H1 (cell line): ENCODE data around the gene LMX1A. TPM values are rescaled to one million over a fixed set of nuclear protein-coding genes. Genes with fewer than 3 reads are reported as not detected.
A peak's percentile ranks its signal among the peaks of the same experiment; 100 is the strongest.

ENCODE experiments used
- CTCF ChIA-PET: fragments of 300-600 bp; sonication (Branson Sonifier 250); formaldehyde crosslinking; loops from one replicate; lab custom pipeline; 2021; ENCODE audit not compliant: partially characterized antibody; lab: Charles Lee
- POLR2A ChIA-PET: fragments of 300-600 bp; sonication (Branson Sonifier 250); formaldehyde crosslinking; loops from one replicate; lab custom pipeline; 2021; ENCODE audit warnings: inconsistent platforms; ENCODE audit not compliant: partially characterized antibody; lab: Charles Lee
- DNase-seq, 2 experiments: peaks; one replicate each; pipeline versions ENCODE4 v3.0.0 to v3.0.0-alpha.2; 2010 to 2022; ENCODE audit warnings: low spot score in 2 of 2, low read depth in 1 of 2, mixed read lengths in 1 of 2
- FAIRE-seq: peaks from 2 replicates; lab custom pipeline; 2011; peaks lifted over from hg19 to GRCh38; lab: Jason Lieb, UNC
- H2AFZ ChIP-seq: 2 replicates; pipeline ENCODE4 v1.8.1; 2012; ENCODE audit warnings: low read length, inconsistent platforms
- H2AK5ac ChIP-seq: 2 replicates; pipeline ENCODE4 v1.6.1; 2013; ENCODE audit warnings: low read depth, low read length
- H2BK120ac ChIP-seq: replicated peaks from 2 replicates; pipeline ENCODE3; 2013; ENCODE audit warnings: low read depth, low read length, inconsistent platforms
- H2BK12ac ChIP-seq: 2 replicates; pipeline ENCODE4 v1.6.1; 2013; ENCODE audit warnings: low read depth, low read length
- H2BK15ac ChIP-seq: 2 replicates; pipeline ENCODE4 v1.6.1; 2013; ENCODE audit warnings: low read length
- H2BK20ac ChIP-seq: 2 replicates; pipeline ENCODE4 v1.6.1; 2013; ENCODE audit warnings: low read length
- H2BK5ac ChIP-seq: 2 replicates; pipeline ENCODE4 v1.6.1; 2013; ENCODE audit warnings: low read depth, low read length
- H3K14ac ChIP-seq: 2 replicates; pipeline ENCODE4 v1.6.1; 2013; ENCODE audit warnings: inconsistent platforms; ENCODE audit not compliant: insufficient read length
- H3K18ac ChIP-seq: 2 replicates; pipeline ENCODE4 v1.6.1; 2013; ENCODE audit warnings: low read length; ENCODE audit errors: extremely low read depth
- H3K23ac ChIP-seq: 2 replicates; pipeline ENCODE4 v1.6.1; 2013; ENCODE audit warnings: inconsistent platforms; ENCODE audit not compliant: insufficient read length
- H3K23me2 ChIP-seq: 2 replicates; pipeline ENCODE4 v1.6.1; 2013; ENCODE audit warnings: low read depth, low read length
- H3K27ac ChIP-seq: 2 replicates; pipeline ENCODE4 v1.6.1; 2011; ENCODE audit warnings: low read depth, low read length, inconsistent platforms
- H3K27me3 ChIP-seq, 4 experiments: replicated peaks in 1 of 4; 1 replicate in 1 of 4; 2 replicates in 3 of 4; pipeline versions ENCODE4 v1.6.1 to v1.8.1; 2011 to 2013; ENCODE audit warnings: low read length in 3 of 4, mild to moderate bottlenecking in 3 of 4, inconsistent platforms in 2 of 4, mixed read lengths in 2 of 4, moderate library complexity in 1 of 4; ENCODE audit not compliant: control insufficient read depth in 3 of 4, insufficient read depth in 3 of 4; ENCODE audit errors: extremely low read depth in 1 of 4
- H3K36me3 ChIP-seq, 4 experiments: 2 replicates each; pipeline versions ENCODE4 v1.6.1 to v1.8.1; 2011 to 2013; ENCODE audit warnings: mild to moderate bottlenecking in 4 of 4, low read length in 3 of 4, moderate library complexity in 2 of 4, control low read depth in 1 of 4, inconsistent platforms in 1 of 4; ENCODE audit not compliant: insufficient read depth in 4 of 4, control insufficient read depth in 2 of 4
- H3K4ac ChIP-seq: replicated peaks from 2 replicates; pipeline ENCODE3; 2013; ENCODE audit warnings: low read length, low read depth, mixed read lengths, inconsistent platforms; ENCODE audit not compliant: insufficient read length
- H3K4me1 ChIP-seq, 4 experiments: replicated peaks in 1 of 4; 1 replicate in 1 of 4; 2 replicates in 3 of 4; pipeline versions ENCODE4 v1.6.1 to v1.8.1; 2011 to 2013; ENCODE audit warnings: low read length in 3 of 4, inconsistent platforms in 2 of 4, mixed read lengths in 1 of 4; ENCODE audit not compliant: insufficient read depth in 4 of 4, control insufficient read depth in 3 of 4
- H3K4me2 ChIP-seq, 2 experiments: 2 replicates each; pipeline versions ENCODE4 v1.6.1 to v1.8.1; 2011 to 2013; ENCODE audit warnings: low read depth in 2 of 2, low read length in 2 of 2, control low read depth in 1 of 2, inconsistent platforms in 1 of 2, mild to moderate bottlenecking in 1 of 2; ENCODE audit not compliant: insufficient read depth in 1 of 2
- H3K4me3 ChIP-seq, 4 experiments: fragments of 200-600, 300-600 bp in 1 of 4; sonication (generic), shearing (Covaris generic), sonication (Bioruptor Twin) in 1 of 4; 2 replicates each; pipeline versions ENCODE4 v1.5.1 to v1.8.1; 2011 to 2016; ENCODE audit warnings: low read length in 4 of 4, low read depth in 3 of 4, control low read depth in 2 of 4, inconsistent platforms in 2 of 4, mild to moderate bottlenecking in 2 of 4, mixed read lengths in 1 of 4, moderate library complexity in 1 of 4; ENCODE audit not compliant: insufficient read depth in 2 of 4; ENCODE audit errors: extremely low read depth in 1 of 4
- H3K56ac ChIP-seq: replicated peaks from 2 replicates; pipeline ENCODE3; 2013; ENCODE audit warnings: low read depth, mild to moderate bottlenecking, mixed read lengths, low read length, inconsistent platforms; ENCODE audit not compliant: insufficient read length
- H3K79me1 ChIP-seq: 2 replicates; pipeline ENCODE4 v1.6.1; 2013; ENCODE audit warnings: low read depth, low read length, control low read depth
- H3K79me2 ChIP-seq, 2 experiments: 2 replicates each; pipeline versions ENCODE4 v1.6.1 to v1.8.1; 2012 to 2013; ENCODE audit warnings: low read length in 2 of 2, mild to moderate bottlenecking in 2 of 2, inconsistent platforms in 1 of 2; ENCODE audit not compliant: insufficient read depth in 2 of 2, control insufficient read depth in 1 of 2
- H3K9ac ChIP-seq, 4 experiments: replicated peaks in 1 of 4; 1 replicate in 1 of 4; 2 replicates in 3 of 4; pipeline versions ENCODE4 v1.6.1 to v1.8.1; 2011 to 2013; ENCODE audit warnings: low read depth in 3 of 4, low read length in 3 of 4, control low read depth in 2 of 4, mild to moderate bottlenecking in 2 of 4, moderate library complexity in 2 of 4, inconsistent platforms in 1 of 4; ENCODE audit errors: extremely low read depth in 1 of 4
- H3K9me3 ChIP-seq, 2 experiments: 2 replicates each; pipeline versions ENCODE4 v1.6.1 to v1.8.1; 2012 to 2013; ENCODE audit warnings: mild to moderate bottlenecking in 2 of 2, moderate library complexity in 2 of 2, control low read depth in 1 of 2, inconsistent platforms in 1 of 2, low read depth in 1 of 2, low read length in 1 of 2, mixed read lengths in 1 of 2; ENCODE audit not compliant: insufficient read depth in 2 of 2
- H4K20me1 ChIP-seq, 2 experiments: replicated peaks in 1 of 2; 2 replicates each; pipeline versions ENCODE3 to v1.8.1; 2011 to 2013; ENCODE audit warnings: inconsistent platforms in 2 of 2, low read length in 2 of 2, mild to moderate bottlenecking in 1 of 2; ENCODE audit not compliant: insufficient read depth in 2 of 2, control insufficient read depth in 1 of 2
- H4K5ac ChIP-seq: 2 replicates; pipeline ENCODE4 v1.6.1; 2013; ENCODE audit warnings: low read length, low read depth, mixed read lengths, inconsistent platforms; ENCODE audit not compliant: insufficient read length
- H4K8ac ChIP-seq: 2 replicates; pipeline ENCODE4 v1.8.0; 2013; ENCODE audit warnings: mild to moderate bottlenecking, moderate library complexity, low read length, inconsistent platforms; ENCODE audit not compliant: insufficient read depth; ENCODE audit errors: extremely low read depth
- H4K91ac ChIP-seq: replicated peaks from 2 replicates; pipeline ENCODE3; 2013; ENCODE audit warnings: low read length, mixed read lengths, inconsistent platforms; ENCODE audit not compliant: insufficient read length
- ASH2L ChIP-seq: fragments of 200-600, 300-600 bp; sonication (generic); IDR thresholded peaks from one replicate; pipeline ENCODE4 v1.7.1; 2017; ENCODE audit warnings: low read length
- GABPA ChIP-seq: IDR thresholded peaks from 2 replicates; pipeline ENCODE4 v1.6.1; 2011; ENCODE audit warnings: mild to moderate bottlenecking, low read length, moderate library complexity, borderline replicate concordance; ENCODE audit not compliant: insufficient read depth
- JUND ChIP-seq: IDR thresholded peaks from 2 replicates; pipeline ENCODE4 v1.6.1; 2011; ENCODE audit warnings: mild to moderate bottlenecking, improper control_type of control experiment, low read length
- POU5F1 ChIP-seq: IDR thresholded peaks from 2 replicates; pipeline ENCODE4 v1.6.1; 2011; ENCODE audit warnings: low read depth, mild to moderate bottlenecking, low read length, moderate library complexity
- RAD21 ChIP-seq, 2 experiments: IDR thresholded peaks in 1 of 2; conservative IDR thresholded peaks in 1 of 2; 2 replicates each; pipeline ENCODE4 v1.6.1; 2011; ENCODE audit warnings: low read depth in 2 of 2, low read length in 2 of 2, improper control_type of control experiment in 1 of 2, inconsistent platforms in 1 of 2, mild to moderate bottlenecking in 1 of 2, moderate library complexity in 1 of 2
- RFX5 ChIP-seq: IDR thresholded peaks from 2 replicates; pipeline ENCODE4 v1.6.1; 2011; ENCODE audit warnings: low read depth, low read length, improper control_type of control experiment, borderline replicate concordance
- SUZ12 ChIP-seq: fragments of 200-600 bp; sonication (generic); IDR thresholded peaks from 2 replicates; pipeline ENCODE4 v1.6.1; 2012; ENCODE audit warnings: mild to moderate bottlenecking, inconsistent platforms, low read length, moderate library complexity, mixed read lengths
- TAF1 ChIP-seq: IDR thresholded peaks from 2 replicates; pipeline ENCODE4 v1.6.1; 2011; ENCODE audit warnings: mild to moderate bottlenecking, low read depth, low read length
- TEAD4 ChIP-seq: IDR thresholded peaks from 2 replicates; pipeline ENCODE4 v1.6.1; 2012; ENCODE audit warnings: low read depth, low read length, inconsistent platforms, mixed read lengths
- YY1 ChIP-seq: IDR thresholded peaks from 2 replicates; pipeline ENCODE4 v1.6.1; 2011; ENCODE audit warnings: low read depth, mild to moderate bottlenecking, low read length
- WGBS, 2 experiments: shearing (Covaris generic) in 1 of 2; methylation state at CpG; one replicate each; pipeline versions ENCODE4 v1.1.6 to v1.1.7; 2013 to 2015; ENCODE audit warnings: low lambda C conversion rate in 2 of 2, mixed read lengths in 2 of 2, inconsistent platforms in 1 of 2, low coverage in 1 of 2, missing lambda C conversion rate in 1 of 2; ENCODE audit not compliant: insufficient replicate concordance in 2 of 2, insufficient coverage in 1 of 2, insufficient read length in 1 of 2; ENCODE audit errors: extremely low coverage in 1 of 2, missing lambda C conversion rate in 1 of 2; 5-methylcytosine and 5-hydroxymethylcytosine counted together
- polyA plus RNA-seq, 7 experiments: library from polyadenylated mRNA; depleted of rRNA in 3 of 7; stranded (reverse) in 5 of 7; unstranded in 2 of 7; fragments of >200 nt in 5 of 7; fragments of 200-250 nt in 2 of 7; gene quantifications; 1 replicate in 5 of 7; 2 replicates in 1 of 7; 4 replicates in 1 of 7; pipeline versions ENCODE4 v1.2.1 to v1.2.3, GENCODE V29; 2011 to 2013; ENCODE audit warnings: missing spikeins in 2 of 7, mixed read lengths in 2 of 7
- total RNA-seq: library from RNA; stranded (reverse); fragmentation: NEBNext Ultra II Directional; extraction: Animal tissue kit (Norgen Biotek cat#: 25700); gene quantifications from 2 replicates; pipeline ENCODE4 v1.2.1, GENCODE V29; 2021
- TF ChIP-seq, protein P1 (sequence below): IDR thresholded peaks from 2 replicates; pipeline ENCODE4 v1.6.1; 2012; ENCODE audit warnings: low read length, inconsistent platforms

The LMX1A gene
- total and polyA plus RNA-seq, 2 of the 8 experiments (the other 6 are each of a cell fraction or from before 2014, with no cell fraction given) = not detected

DNA sequence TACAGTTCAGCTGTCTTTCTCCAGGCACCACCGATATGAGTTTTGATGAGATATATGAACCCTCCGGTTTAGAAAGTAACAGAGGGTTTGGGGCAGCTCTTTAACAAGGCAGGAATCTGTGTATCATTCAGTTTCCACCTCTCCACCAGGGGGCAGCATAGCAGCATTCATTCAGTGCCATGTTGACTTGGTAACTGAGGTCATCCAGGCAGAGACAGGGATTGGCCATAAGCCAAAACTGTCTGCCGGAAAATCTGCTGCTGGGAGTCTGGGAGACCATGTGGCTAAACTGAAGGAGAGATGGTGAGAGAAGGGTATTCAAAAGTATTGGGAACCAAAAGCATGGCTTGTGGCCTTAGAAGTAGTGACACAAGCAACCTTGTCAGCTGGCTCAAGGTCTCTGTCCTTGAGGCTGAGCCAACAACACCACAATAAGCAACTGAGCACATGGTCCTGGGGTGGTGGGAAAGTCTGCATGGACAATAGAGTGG, 98.5 kb downstream of the LMX1A start:
- no peak overlapping the region for H3K4me3 ChIP-seq
- H2BK15ac ChIP-seq = peak overlapping the region; percentile 83; the same call in 1 of the 2 replicates
- no peak overlapping the region for H2BK120ac ChIP-seq
- H4K20me1 ChIP-seq = no peaks in the 10 kb centered on the region
- peaks cover 0 to 3% (median 1%) of the 10 kb centered on the region in 4 experiments; a peak in 4 of 7 replicates for H3K27me3 ChIP-seq
- H3K56ac ChIP-seq = no peak overlapping the region
- peak overlapping the region; percentile 55; the same call in 1 of the 2 replicates for H2BK12ac ChIP-seq
- no peak overlapping the region for H3K27ac ChIP-seq
- no peak overlapping the region for H3K9ac ChIP-seq
- no peak overlapping the region for H4K8ac ChIP-seq
- H2BK20ac ChIP-seq = no peak overlapping the region
- H3K79me1 ChIP-seq = no peaks in the 10 kb centered on the region
- DNase-seq (peak; percentile 61 to 90), FAIRE-seq (peak; percentile 95)
- no peak overlapping the region for H2AK5ac ChIP-seq
- H4K91ac ChIP-seq = no peak overlapping the region
- peaks cover 0 to 2% of the 10 kb centered on the region in 2 experiments; a peak in 1 of 4 replicates for H3K9me3 ChIP-seq
- no peak overlapping the region for H3K4me2 ChIP-seq
- H4K5ac ChIP-seq = no peak overlapping the region
- H3K14ac ChIP-seq = no peak overlapping the region
- H3K23me2 ChIP-seq = 0 out of 2 replicates have a peak, but pooled peaks cover 1% of the 10 kb centered on the region
- no peak overlapping the region for H3K23ac ChIP-seq
- POLR2A ChIA-PET = no interaction called here
- H2AFZ ChIP-seq = peak overlapping the region; percentile 86; the same call in 1 of the 2 replicates
- no peak overlapping the region for H3K18ac ChIP-seq
- peaks cover 0 to 3% (median 1%) of the 10 kb centered on the region in 4 experiments; a peak in 2 of 7 replicates for H3K4me1 ChIP-seq
- H3K36me3 ChIP-seq = no peaks in the 10 kb centered on the region
- H3K4ac ChIP-seq = no peak overlapping the region
- no peak overlapping the region for H2BK5ac ChIP-seq
- CTCF ChIA-PET = interaction anchor here (0.7 to 6.8 kb wide), 55 partner anchors 8 to 149 kb away, joined by 3 to 138 read pairs (median 6); no protein-coding TSS in a partner anchor
- no peaks in the 10 kb centered on the region for H3K79me2 ChIP-seq
- WGBS, 2 experiments = 63% methylated on average over 3 of the region's 3 CpGs; no CpG with 5 or more reads in 1 of the 2 experiments
- TF ChIP-seq JUND = peak; percentile 75
- TF ChIP-seq RFX5 = peak; percentile 89
- peak; percentile 92 to 94 for TF ChIP-seq RAD21 (IDR thresholded peaks at IDR 0.05 in 1 of 2, conservative IDR thresholded peaks at IDR 0.05 in 1 of 2; ENCODE audit: low read depth in 2 of 2, low read length in 2 of 2)
- no peak for TF ChIP-seq GABPA
- TF ChIP-seq, protein P1, sequence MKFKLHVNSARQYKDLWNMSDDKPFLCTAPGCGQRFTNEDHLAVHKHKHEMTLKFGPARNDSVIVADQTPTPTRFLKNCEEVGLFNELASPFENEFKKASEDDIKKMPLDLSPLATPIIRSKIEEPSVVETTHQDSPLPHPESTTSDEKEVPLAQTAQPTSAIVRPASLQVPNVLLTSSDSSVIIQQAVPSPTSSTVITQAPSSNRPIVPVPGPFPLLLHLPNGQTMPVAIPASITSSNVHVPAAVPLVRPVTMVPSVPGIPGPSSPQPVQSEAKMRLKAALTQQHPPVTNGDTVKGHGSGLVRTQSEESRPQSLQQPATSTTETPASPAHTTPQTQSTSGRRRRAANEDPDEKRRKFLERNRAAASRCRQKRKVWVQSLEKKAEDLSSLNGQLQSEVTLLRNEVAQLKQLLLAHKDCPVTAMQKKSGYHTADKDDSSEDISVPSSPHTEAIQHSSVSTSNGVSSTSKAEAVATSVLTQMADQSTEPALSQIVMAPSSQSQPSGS = 0 out of 2 replicates have a peak, but pooled peaks have one; percentile 59
- TF ChIP-seq TEAD4 = 0 out of 2 replicates have a peak, but pooled peaks have one; percentile 26
- no peak for TF ChIP-seq TAF1
- no peak for TF ChIP-seq POU5F1
- TF ChIP-seq SUZ12 = no peak
- TF ChIP-seq ASH2L = no peak
- TF ChIP-seq YY1 = peak; percentile 67; the same call in 1 of the 2 replicates
